ENCODE measurements around the gene NECTIN2.

GRCh38 chr19:44875666-44876451 lies 29.8 kb downstream of the NECTIN2 start:
- TF ChIP-seq CTCF (IDR thresholded peaks at IDR 0.05) (no peak), POLR2A (IDR thresholded peaks at IDR 0.05) (no peak)

Measured in right lobe of liver (tissue), 4 donors.